Stimulated activated CD4-positive, alpha-beta T cell treated with anti-CD3 and anti-CD28 coated beads, Interleukin-15, amount 100 ng/mL, for 24 hours (primary cell): ENCODE measurements around the gene TFPI2.
"Not testable (repeated sequence)": the region's sequence is repeated elsewhere in the genome, so short reads cannot be mapped to it uniquely, and the experiment has no call there.

Experiments
- DNase-seq: peaks from one replicate; pipeline ENCODE4 v3.0.0-alpha.2; 2020

TFPI2 gene

GRCh38 chr7:93890464-93891068, at the start of gene TFPI2:
TFPI2 (minus strand) TSS chr7:93890753; CDS start chr7:93890678, 75 bp downstream.
- peak; percentile 38 for DNase-seq

- no peak for DNase-seq
Observed at GRCh38 chr7:93938293-93938692, 47.7 kb upstream of the TFPI2 start.

GRCh38 chr7:93937818-93938217, 47.3 kb upstream of the TFPI2 start:
- DNase-seq: no peak

- DNase-seq: no peak
Observed at GRCh38 chr7:93935102-93935501, 44.5 kb upstream of the TFPI2 start.

- no peak for DNase-seq
Observed at GRCh38 chr7:93933156-93933555, 42.6 kb upstream of the TFPI2 start.

GRCh38 chr7:93931655-93932054, 41.1 kb upstream of the TFPI2 start:
- no peak for DNase-seq

- DNase-seq: no peak
Observed at GRCh38 chr7:93927585-93927984, 37.0 kb upstream of the TFPI2 start.

- no peak for DNase-seq
Observed at GRCh38 chr7:93926800-93927199, 36.2 kb upstream of the TFPI2 start.

GRCh38 chr7:93923942-93924341, 33.4 kb upstream of the TFPI2 start:
- DNase-seq: no peak

- no peak for DNase-seq
Observed at GRCh38 chr7:93923296-93923695, 32.7 kb upstream of the TFPI2 start.

- DNase-seq: peak; percentile 54
Observed at GRCh38 chr7:93921607-93922566, 31.3 kb upstream of the TFPI2 start, which contains the start of gene GNG11. GNG11 (plus strand) TSS chr7:93921735; CDS start chr7:93922138, 403 bp downstream.

GRCh38 chr7:93921186-93921585, 30.6 kb upstream of the TFPI2 start:
- DNase-seq: no peak

GRCh38 chr7:93920496-93921182, 30.1 kb upstream of the TFPI2 start:
- no peak for DNase-seq

- not testable (repeated sequence) for DNase-seq
Observed at GRCh38 chr7:93916315-93916714, 25.8 kb upstream of the TFPI2 start.

GRCh38 chr7:93915888-93916287, 25.3 kb upstream of the TFPI2 start:
- DNase-seq: not testable (repeated sequence)

- not testable (repeated sequence) for DNase-seq
Observed at GRCh38 chr7:93915206-93915842, 24.8 kb upstream of the TFPI2 start.

GRCh38 chr7:93914581-93915066, 24.1 kb upstream of the TFPI2 start:
- no peak for DNase-seq

GRCh38 chr7:93913197-93913596, 22.6 kb upstream of the TFPI2 start:
- no peak for DNase-seq

GRCh38 chr7:93911661-93912060, 21.1 kb upstream of the TFPI2 start:
- DNase-seq: not testable (repeated sequence)

GRCh38 chr7:93911242-93911641, 20.7 kb upstream of the TFPI2 start:
- not testable (repeated sequence) for DNase-seq

- DNase-seq: no peak
Observed at GRCh38 chr7:93910076-93910994, 19.8 kb upstream of the TFPI2 start.

- DNase-seq: no peak
Observed at GRCh38 chr7:93906267-93906666, 15.7 kb upstream of the TFPI2 start, which contains the start of gene GNGT1. GNGT1 (plus strand) TSS chr7:93906567; CDS start chr7:93906747, 180 bp downstream.
